ENCODE results near the gene FSTL4.

The FSTL4 gene

DNA sequence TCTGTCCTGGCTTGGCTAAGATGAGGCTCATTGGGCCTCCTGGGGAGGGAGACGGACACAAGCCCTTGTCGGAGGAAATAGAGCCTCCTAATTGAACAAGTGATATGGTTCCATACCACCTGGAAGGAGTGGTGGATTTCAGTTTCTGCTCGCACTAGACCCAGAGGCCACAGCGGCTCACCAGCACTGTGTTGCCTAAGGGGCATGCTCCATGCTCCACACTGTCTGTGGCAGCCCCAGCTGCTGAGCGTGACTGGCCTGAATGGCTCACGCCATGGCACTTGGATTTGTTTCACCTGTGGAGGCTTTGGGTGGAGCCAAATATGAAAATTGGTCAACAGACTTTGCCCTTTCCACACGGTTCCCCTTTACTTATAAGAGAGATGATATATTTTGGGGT, 379.4 kb downstream of the FSTL4 start:
- Histone ChIP-seq H3K9me2 (replicated peaks; ENCODE audit: insufficient read depth, low read length) (no peaks in the 10 kb centered on the region), H3K27ac (ENCODE audit: low read length) (no peak overlapping the region), H3F3A (ENCODE audit: insufficient read depth, low read length) (no peaks in the 10 kb centered on the region), H3K27me3 (replicated peaks; ENCODE audit: insufficient read depth, low read length) (no peaks in the 10 kb centered on the region), H3K79me2 (ENCODE audit: low read length) (no peaks in the 10 kb centered on the region), H2AFZ (ENCODE audit: low read length) (no peak overlapping the region), H3K9ac (ENCODE audit: low read length) (no peak overlapping the region), H3K4me1 (ENCODE audit: low read length) (no peaks in the 10 kb centered on the region), H3K4me2 (ENCODE audit: low read depth, low read length) (no peak overlapping the region), H3K36me3 (replicated peaks; ENCODE audit: insufficient read depth, low read length) (no peaks in the 10 kb centered on the region), H3K4me3 (ENCODE audit: low read length) (no peak overlapping the region), H4K20me1 (ENCODE audit: insufficient read depth, low read length) (no peaks in the 10 kb centered on the region), H3K9me3 (replicated peaks; ENCODE audit: insufficient read depth, low read length) (no peaks in the 10 kb centered on the region)
- TF ChIP-seq, protein P1, sequence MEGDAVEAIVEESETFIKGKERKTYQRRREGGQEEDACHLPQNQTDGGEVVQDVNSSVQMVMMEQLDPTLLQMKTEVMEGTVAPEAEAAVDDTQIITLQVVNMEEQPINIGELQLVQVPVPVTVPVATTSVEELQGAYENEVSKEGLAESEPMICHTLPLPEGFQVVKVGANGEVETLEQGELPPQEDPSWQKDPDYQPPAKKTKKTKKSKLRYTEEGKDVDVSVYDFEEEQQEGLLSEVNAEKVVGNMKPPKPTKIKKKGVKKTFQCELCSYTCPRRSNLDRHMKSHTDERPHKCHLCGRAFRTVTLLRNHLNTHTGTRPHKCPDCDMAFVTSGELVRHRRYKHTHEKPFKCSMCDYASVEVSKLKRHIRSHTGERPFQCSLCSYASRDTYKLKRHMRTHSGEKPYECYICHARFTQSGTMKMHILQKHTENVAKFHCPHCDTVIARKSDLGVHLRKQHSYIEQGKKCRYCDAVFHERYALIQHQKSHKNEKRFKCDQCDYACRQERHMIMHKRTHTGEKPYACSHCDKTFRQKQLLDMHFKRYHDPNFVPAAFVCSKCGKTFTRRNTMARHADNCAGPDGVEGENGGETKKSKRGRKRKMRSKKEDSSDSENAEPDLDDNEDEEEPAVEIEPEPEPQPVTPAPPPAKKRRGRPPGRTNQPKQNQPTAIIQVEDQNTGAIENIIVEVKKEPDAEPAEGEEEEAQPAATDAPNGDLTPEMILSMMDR (IDR thresholded peaks at IDR 0.05; ENCODE audit: low read length), result no peak
- no peak for DNase-seq

DNA sequence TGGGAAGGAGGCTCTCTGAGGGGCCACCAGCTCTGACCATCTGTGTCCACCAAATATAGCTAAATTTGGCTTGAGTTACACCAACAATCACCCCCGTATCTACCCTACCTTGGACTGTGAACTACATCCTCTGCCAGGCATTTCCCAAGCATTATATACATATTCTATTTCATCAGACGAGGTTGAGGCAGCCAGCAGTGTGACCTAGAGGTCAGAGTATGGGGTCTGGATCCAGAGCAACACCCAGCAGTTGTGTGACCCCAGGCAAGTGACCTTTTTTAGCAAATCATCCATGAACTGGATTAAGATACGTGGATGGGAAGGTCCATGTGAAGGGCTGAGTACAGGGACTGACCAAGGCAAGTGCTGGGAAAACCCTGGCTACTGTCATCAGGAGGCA, 379.9 kb downstream of the FSTL4 start:
- no peak overlapping the region for H3K4me2 ChIP-seq (ENCODE audit: low read depth, low read length)
- no peak overlapping the region for H2AFZ ChIP-seq (ENCODE audit: low read length)
- H3K9me2 ChIP-seq (replicated peaks; ENCODE audit: insufficient read depth, low read length), result no peaks in the 10 kb centered on the region
- no peak overlapping the region for H3K27ac ChIP-seq (ENCODE audit: low read length)
- H3K4me1 ChIP-seq (ENCODE audit: low read length), result no peaks in the 10 kb centered on the region
- H3K9me3 ChIP-seq (replicated peaks; ENCODE audit: insufficient read depth, low read length), result no peaks in the 10 kb centered on the region
- TF ChIP-seq, protein P1 (IDR thresholded peaks at IDR 0.05; ENCODE audit: low read length), result no peak
- TF ChIP-seq EZH2phosphoT487 (IDR thresholded peaks at IDR 0.05; ENCODE audit: low read length) (no peak), EZH2 (optimal IDR thresholded peaks at IDR 0.05; ENCODE audit: low read depth, low read length) (no peak)
- H3K36me3 ChIP-seq (replicated peaks; ENCODE audit: insufficient read depth, low read length), result no peaks in the 10 kb centered on the region
- no peaks in the 10 kb centered on the region for H3F3A ChIP-seq (ENCODE audit: insufficient read depth, low read length)
- no peak overlapping the region for H3K9ac ChIP-seq (ENCODE audit: low read length)
- no peaks in the 10 kb centered on the region for H3K27me3 ChIP-seq (replicated peaks; ENCODE audit: insufficient read depth, low read length)
- H3K4me3 ChIP-seq (ENCODE audit: low read length), result no peak overlapping the region
- no peaks in the 10 kb centered on the region for H3K79me2 ChIP-seq (ENCODE audit: low read length)
- no peaks in the 10 kb centered on the region for H4K20me1 ChIP-seq (ENCODE audit: insufficient read depth, low read length)
- no peak for DNase-seq

- Histone ChIP-seq H3K4me3 (ENCODE audit: low read length) (no peak overlapping the region), H3K27ac (ENCODE audit: low read length) (no peak overlapping the region), H3K9me2 (replicated peaks; ENCODE audit: insufficient read depth, low read length) (no peaks in the 10 kb centered on the region), H4K20me1 (ENCODE audit: insufficient read depth, low read length) (no peaks in the 10 kb centered on the region), H3K9ac (ENCODE audit: low read length) (no peak overlapping the region), H3F3A (ENCODE audit: insufficient read depth, low read length) (no peaks in the 10 kb centered on the region), H3K4me1 (ENCODE audit: low read length) (no peaks in the 10 kb centered on the region), H3K9me3 (replicated peaks; ENCODE audit: insufficient read depth, low read length) (no peaks in the 10 kb centered on the region), H3K36me3 (replicated peaks; ENCODE audit: insufficient read depth, low read length) (no peaks in the 10 kb centered on the region), H3K4me2 (ENCODE audit: low read depth, low read length) (no peak overlapping the region), H3K27me3 (replicated peaks; ENCODE audit: insufficient read depth, low read length) (no peaks in the 10 kb centered on the region), H2AFZ (ENCODE audit: low read length) (no peak overlapping the region), H3K79me2 (ENCODE audit: low read length) (no peaks in the 10 kb centered on the region)
- no peak for DNase-seq
- TF ChIP-seq EZH2phosphoT487 (IDR thresholded peaks at IDR 0.05; ENCODE audit: low read length) (no peak), EZH2 (optimal IDR thresholded peaks at IDR 0.05; ENCODE audit: low read depth, low read length) (no peak)
- TF ChIP-seq, protein P1 (IDR thresholded peaks at IDR 0.05; ENCODE audit: low read length), result no peak
Measured at GRCh38 chr5:133232011-133232410, 380.3 kb downstream of the FSTL4 start.
